Psoas muscle (tissue), 8 donors: ENCODE measurements around the gene SCAMP2. TPM values are rescaled to one million over a fixed set of nuclear protein-coding genes. Genes with fewer than 3 reads are reported as not detected.

ENCODE experiments used
- ATAC-seq, 4 donors: fragments of 200-7000 bp; cut with Tn5 transposase; one replicate each; pipeline ENCODE4 v1.9.1; 2020; ENCODE audit warnings: moderate library complexity in 3 of 4, mild to moderate bottlenecking in 2 of 4
- DNase-seq, 2 donors: peaks; one replicate each; pipeline ENCODE4 v3.0.0-alpha.2; 2020
- H3K27ac ChIP-seq: fragments of 200-600 bp; one replicate; pipeline ENCODE4 v1.8.0; 2022
- H3K27me3 ChIP-seq, 3 donors: fragments of 200-600 bp in 1 of 3; one replicate each; pipeline versions ENCODE4 v1.6.1 to v1.8.0; 2013 to 2022; ENCODE audit warnings: low read length in 2 of 3, mild to moderate bottlenecking in 2 of 3, moderate library complexity in 1 of 3; ENCODE audit not compliant: insufficient read depth in 3 of 3
- H3K36me3 ChIP-seq, 2 donors: fragments of 200-600 bp in 1 of 2; one replicate each; pipeline versions ENCODE4 v1.6.1 to v1.8.0; 2013 to 2022; ENCODE audit warnings: low read depth in 1 of 2, mild to moderate bottlenecking in 1 of 2, moderate library complexity in 1 of 2; ENCODE audit not compliant: insufficient read depth in 1 of 2
- H3K4me1 ChIP-seq: fragments of 200-600 bp; one replicate; pipeline ENCODE4 v1.8.0; 2022
- H3K4me3 ChIP-seq: fragments of 200-600 bp; one replicate; pipeline ENCODE4 v1.8.0; 2022; ENCODE audit warnings: mild to moderate bottlenecking
- H3K9me3 ChIP-seq: fragments of 200-600 bp; one replicate; pipeline ENCODE4 v1.8.0; 2022
- WGBS, 3 donors: extraction: QIAGEN DNeasy Blood & Tissue Kit; methylation state at CpG; one replicate each; pipeline versions ENCODE4 v1.1.6 to v1.1.7; 2013; 5-methylcytosine and 5-hydroxymethylcytosine counted together
- intact Hi-C, 2 donors: fragments of 100-400 bp; cut with DNase I; formaldehyde crosslinking; loops; one replicate each; pipeline versions ENCODE4 v1.11.0 to v1.14.2; 2022
- polyA plus RNA-seq, 3 donors: library from polyadenylated mRNA; stranded (reverse); fragments of 200-250 nt; gene quantifications; one replicate each; pipeline ENCODE4 v1.2.3, GENCODE V29; 2013
- total RNA-seq, 4 donors: library from RNA; stranded (reverse); fragmentation: NEBNext Ultra II Directional in 2 of 4; extraction: Animal tissue kit (Norgen Biotek cat#: 25700) in 2 of 4; gene quantifications; one replicate each; pipeline versions ENCODE4 v1.2.1 to v1.2.4, GENCODE V29; 2021 to 2023
- TF ChIP-seq, protein P1 (sequence below): fragments of 200-600 bp; IDR thresholded peaks from one replicate; pipeline ENCODE4 v1.8.0; 2022; ENCODE audit warnings: antibody characterized with exemption
- donor health status: healthy with polysubstance abuse.
- donor health status: DM: no; HTN: no; CAD: no; lungs with moderate emphysema.
- donor health status: Bipolar disorder and iron deficiency.
- donor health status: healthy.
- donor health status: DM: yes; HTN: yes; CAD: no.
- donor health status: DM: no; HTN: no; CAD: no.
- donor health status: DM: no; HTN: no; CAD: no.
- donor health status: DM: yes; HTN: yes; CAD: no.

Gene SCAMP2
- total and polyA plus RNA-seq, 7 donors: 32.1 to 73.6 (median 48.6) TPM

DNA sequence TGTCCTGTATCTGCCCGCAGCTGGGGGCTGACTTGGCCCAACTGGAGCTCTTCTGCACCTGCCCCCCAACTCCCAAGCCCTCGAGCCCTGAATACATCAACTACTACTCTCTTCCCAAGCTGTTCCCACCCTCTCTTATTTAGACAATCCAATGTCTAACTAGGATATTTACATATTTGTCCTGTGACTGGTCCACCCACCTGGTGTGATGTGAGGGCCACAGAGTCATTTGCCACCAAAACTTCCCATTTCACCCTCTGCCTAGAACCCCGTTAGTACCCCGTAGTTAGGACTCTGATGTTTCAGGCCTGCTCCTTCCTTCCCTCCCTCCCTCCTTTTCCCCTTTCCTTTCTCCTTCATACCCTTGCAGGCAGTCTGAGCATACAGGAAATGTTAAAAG lies 40.3 kb downstream of the SCAMP2 start:
- TF ChIP-seq, protein P1, sequence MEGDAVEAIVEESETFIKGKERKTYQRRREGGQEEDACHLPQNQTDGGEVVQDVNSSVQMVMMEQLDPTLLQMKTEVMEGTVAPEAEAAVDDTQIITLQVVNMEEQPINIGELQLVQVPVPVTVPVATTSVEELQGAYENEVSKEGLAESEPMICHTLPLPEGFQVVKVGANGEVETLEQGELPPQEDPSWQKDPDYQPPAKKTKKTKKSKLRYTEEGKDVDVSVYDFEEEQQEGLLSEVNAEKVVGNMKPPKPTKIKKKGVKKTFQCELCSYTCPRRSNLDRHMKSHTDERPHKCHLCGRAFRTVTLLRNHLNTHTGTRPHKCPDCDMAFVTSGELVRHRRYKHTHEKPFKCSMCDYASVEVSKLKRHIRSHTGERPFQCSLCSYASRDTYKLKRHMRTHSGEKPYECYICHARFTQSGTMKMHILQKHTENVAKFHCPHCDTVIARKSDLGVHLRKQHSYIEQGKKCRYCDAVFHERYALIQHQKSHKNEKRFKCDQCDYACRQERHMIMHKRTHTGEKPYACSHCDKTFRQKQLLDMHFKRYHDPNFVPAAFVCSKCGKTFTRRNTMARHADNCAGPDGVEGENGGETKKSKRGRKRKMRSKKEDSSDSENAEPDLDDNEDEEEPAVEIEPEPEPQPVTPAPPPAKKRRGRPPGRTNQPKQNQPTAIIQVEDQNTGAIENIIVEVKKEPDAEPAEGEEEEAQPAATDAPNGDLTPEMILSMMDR: no peak
- Histone ChIP-seq H3K36me3 (peaks cover 0 to 21% of the 10 kb centered on the region in 2 donors), H3K4me1 (peaks cover 17% of the 10 kb centered on the region), H3K27me3 (peaks cover 0 to 1% (median 0%) of the 10 kb centered on the region in 3 donors), H3K9me3 (no peaks in the 10 kb centered on the region), H3K4me3 (no peak overlapping the region), H3K27ac (no peak overlapping the region)
- WGBS, 3 donors: 74 to 79% (median 76%) methylated on average over 4 of the region's 4 CpGs
- intact Hi-C loops: no loop called here
- no peak for DNase-seq
- ATAC-seq: no peak

DNA sequence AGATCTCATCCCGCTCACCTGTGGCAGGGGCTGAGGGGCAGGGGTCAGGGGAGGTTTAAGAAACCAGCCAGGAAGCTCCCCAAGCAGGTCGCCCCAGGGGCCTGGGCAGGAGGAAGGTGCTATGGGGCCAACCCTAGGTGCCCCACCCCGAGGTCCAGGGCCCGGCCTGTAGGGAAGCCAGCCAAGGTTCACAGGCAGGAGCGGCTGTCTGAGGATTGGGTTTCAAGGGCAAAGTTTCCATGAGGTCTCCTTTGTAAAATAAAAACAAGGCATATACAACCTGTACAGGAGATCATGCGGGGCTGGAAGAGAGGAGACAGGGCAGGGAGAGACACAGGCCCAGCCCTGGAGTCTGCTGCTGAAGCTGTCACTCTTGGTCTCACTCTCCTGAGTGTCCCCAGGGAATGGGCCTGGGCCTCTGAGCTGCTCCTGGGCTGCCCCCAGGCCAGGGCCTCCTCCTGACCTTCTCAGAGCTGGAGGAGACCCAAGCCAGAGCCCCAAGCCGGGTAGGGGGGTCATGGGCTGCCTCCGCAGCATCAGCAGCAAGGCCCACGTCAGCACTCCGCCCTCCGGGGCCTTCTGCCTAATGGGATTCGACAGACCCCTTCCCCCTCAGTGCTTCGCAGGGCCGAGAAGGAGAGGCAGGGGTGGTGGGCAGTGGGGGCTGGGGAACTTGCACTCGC lies 41.2 kb downstream of the SCAMP2 start:
- Histone ChIP-seq H3K4me3 (no peak overlapping the region), H3K27ac (peak overlapping the region; percentile 41), H3K4me1 (peaks cover 17% of the 10 kb centered on the region), H3K9me3 (no peaks in the 10 kb centered on the region), H3K36me3 (peaks cover 0 to 12% of the 10 kb centered on the region in 2 donors), H3K27me3 (peaks cover 0 to 5% (median 1%) of the 10 kb centered on the region in 3 donors)
- peak in 3 of 4 donors; percentile 25 to 63 (median 53) for ATAC-seq
- TF ChIP-seq, protein P1: no peak
- no peak for DNase-seq
- 55 to 58% (median 57%) methylated on average over 15 of the region's 15 CpGs for WGBS, 3 donors
- intact Hi-C loops: no loop called here

DNA sequence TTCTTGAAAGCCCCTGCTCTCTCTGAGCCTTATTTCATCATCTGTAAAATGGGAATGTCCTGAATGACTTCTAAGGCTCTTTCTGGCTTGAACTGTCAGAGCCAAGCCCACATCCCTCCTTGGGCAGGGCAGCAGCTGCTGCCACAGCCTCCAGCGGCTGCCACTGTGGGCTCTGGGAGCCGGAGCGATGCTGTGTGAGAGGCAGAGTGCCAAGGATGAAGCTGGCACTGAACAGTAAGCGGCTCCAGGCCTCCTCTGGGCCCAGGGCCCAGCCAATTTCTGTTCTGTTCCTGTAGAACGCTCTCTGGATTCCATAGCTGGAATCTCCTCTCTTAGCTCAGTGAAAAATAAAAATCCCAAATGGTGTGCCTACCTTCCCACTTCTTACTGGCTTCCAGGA lies 42.3 kb downstream of the SCAMP2 start:
- intact Hi-C loops: no loop called here
- DNase-seq: no peak
- TF ChIP-seq, protein P1: no peak
- peaks cover 0 to 10% (median 1%) of the 10 kb centered on the region in 3 donors for H3K27me3 ChIP-seq
- peaks cover 0 to 1% of the 10 kb centered on the region in 2 donors for H3K36me3 ChIP-seq
- H3K27ac ChIP-seq: peak overlapping the region; percentile 16
- 14 to 46% (median 29%) methylated on average over 5 of the region's 5 CpGs for WGBS, 3 donors
- H3K4me3 ChIP-seq: no peak overlapping the region
- H3K4me1 ChIP-seq: peaks cover 17% of the 10 kb centered on the region
- ATAC-seq: peak in 3 of 4 donors; percentile 37 to 57 (median 45)
- no peaks in the 10 kb centered on the region for H3K9me3 ChIP-seq

DNA sequence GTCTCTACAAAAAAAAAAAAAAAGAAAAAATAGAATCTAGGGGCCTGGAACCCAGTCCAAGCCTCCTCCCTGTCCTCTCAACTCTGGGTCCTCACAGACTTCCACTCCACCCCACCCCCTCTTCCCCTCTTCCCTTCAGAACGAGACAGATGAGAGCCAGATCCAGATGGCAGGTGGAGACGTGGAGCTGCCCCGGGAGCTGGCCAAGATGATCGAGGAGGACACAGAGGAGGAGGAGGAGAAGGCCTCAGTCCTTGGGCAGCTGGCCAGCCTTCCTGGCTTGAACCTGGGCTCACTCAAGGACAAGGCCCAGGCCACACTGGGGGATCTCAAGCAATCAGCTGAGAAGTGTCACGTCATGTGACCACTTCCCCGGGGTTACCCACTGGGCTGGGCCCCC lies 43.2 kb downstream of the SCAMP2 start:
- Histone ChIP-seq H3K9me3 (no peaks in the 10 kb centered on the region), H3K27ac (no peak overlapping the region), H3K4me3 (no peak overlapping the region), H3K36me3 (no peaks in the 10 kb centered on the region), H3K4me1 (peaks cover 17% of the 10 kb centered on the region), H3K27me3 (peaks cover 0 to 10% (median 1%) of the 10 kb centered on the region in 3 donors)
- 26 to 57% (median 39%) methylated on average over 4 to 6 of the region's 6 CpGs for WGBS, 3 donors
- DNase-seq (no peak), ATAC-seq (no peak)
- intact Hi-C loops: no loop called here
- TF ChIP-seq, protein P1: no peak
